ENCODE data around the gene POU6F2.

GRCh38 chr7:39510864-39511354 is 533.2 kb downstream of the POU6F2 start:
- TF ChIP-seq REST (IDR thresholded peaks at IDR 0.05; ENCODE audit: insufficient replicate concordance, low read depth): no peak
- no peak for TF ChIP-seq CTCF (IDR thresholded peaks at IDR 0.05; ENCODE audit: insufficient read depth, low read length)
- TF ChIP-seq POLR2AphosphoS5 (IDR thresholded peaks at IDR 0.05; ENCODE audit: low read depth): no peak
- TF ChIP-seq SPI1 (IDR thresholded peaks at IDR 0.05; ENCODE audit: borderline replicate concordance, low read depth): no peak
- TF ChIP-seq GABPA (IDR thresholded peaks at IDR 0.05; ENCODE audit: low read depth): no peak

Data from HL-60 (cell line).